WTC11 (cell line): ENCODE results near the gene MESP2. TPM values are rescaled to one million over a fixed set of nuclear protein-coding genes. Genes with fewer than 3 reads are reported as not detected.

Experiments used
- ATAC-seq: fragments of 200-7000 bp; cut with Tn5 transposase; 2 replicates; pipeline ENCODE4 v1.10.0; 2021; ENCODE audit warnings: mild to moderate bottlenecking, moderate library complexity
- CTCF ChIA-PET: fragments of 300-600 bp; sonication (Branson Sonifier 250); formaldehyde crosslinking; loops from one replicate; lab custom pipeline; 2021; ENCODE audit warnings: antibody characterized with exemption; lab: Charles Lee
- POLR2A ChIA-PET: fragments of 350-600 bp; sonication (Branson Sonifier 250); formaldehyde crosslinking; loops from one replicate; lab custom pipeline; 2021; ENCODE audit warnings: antibody characterized with exemption; lab: Charles Lee
- DNase-seq: peaks from one replicate; pipeline ENCODE4 v3.0.0; 2021; ENCODE audit warnings: low spot score
- H3K27ac Mint-ChIP-seq: 2 replicates; pipeline ENCODE4 v1.8.0; 2021; ENCODE audit warnings: mixed read lengths
- H3K27me3 Mint-ChIP-seq: 2 replicates; pipeline ENCODE4 v1.8.0; 2021; ENCODE audit warnings: low read depth, mild to moderate bottlenecking, moderate library complexity, mixed read lengths
- H3K36me3 Mint-ChIP-seq: 2 replicates; pipeline ENCODE4 v1.8.0; 2021; ENCODE audit warnings: mixed read lengths
- H3K4me1 Mint-ChIP-seq: 2 replicates; pipeline ENCODE4 v1.8.0; 2022; ENCODE audit warnings: mixed read lengths
- H3K4me3 Mint-ChIP-seq: 2 replicates; pipeline ENCODE4 v1.8.0; 2021; ENCODE audit warnings: mild to moderate bottlenecking, moderate library complexity, mixed read lengths
- H3K9me3 Mint-ChIP-seq: 2 replicates; pipeline ENCODE4 v1.8.0; 2021; ENCODE audit warnings: mixed read lengths
- ATF1 ChIP-seq: sonication (generic); formaldehyde crosslinking; IDR thresholded peaks from 2 replicates; pipeline ENCODE4 v1.8.1; 2023; ENCODE audit warnings: mild to moderate bottlenecking, moderate library complexity, missing genetic modification reagents
- GABPB1 ChIP-seq: sonication (generic); formaldehyde crosslinking; IDR thresholded peaks from 2 replicates; pipeline ENCODE4 v1.8.1; 2023; ENCODE audit warnings: mild to moderate bottlenecking, missing genetic modification reagents
- HMGA2 ChIP-seq: fragments of 250-450 bp; sonication (Bioruptor Pico); IDR thresholded peaks from 2 replicates; pipeline ENCODE4 v1.4.0; 2021; ENCODE audit warnings: mild to moderate bottlenecking, moderate library complexity
- KAT7 ChIP-seq: sonication (generic); formaldehyde crosslinking; IDR thresholded peaks from 2 replicates; pipeline ENCODE4 v1.8.1; 2023; ENCODE audit warnings: missing genetic modification reagents, mild to moderate bottlenecking, borderline replicate concordance
- SMAD4 ChIP-seq: sonication (generic); formaldehyde crosslinking; IDR thresholded peaks from 2 replicates; pipeline ENCODE4 v1.8.0; 2022; ENCODE audit warnings: mild to moderate bottlenecking, missing genetic modification reagents
- TCF7 ChIP-seq: sonication (generic); formaldehyde crosslinking; IDR thresholded peaks from 2 replicates; pipeline ENCODE4 v1.8.0; 2022; ENCODE audit warnings: mild to moderate bottlenecking, low read depth, missing genetic modification reagents, moderate library complexity
- ZNF317 ChIP-seq: sonication (generic); formaldehyde crosslinking; IDR thresholded peaks from 2 replicates; pipeline ENCODE4 v1.8.1; 2023; ENCODE audit warnings: low read depth, mild to moderate bottlenecking, moderate library complexity, missing genetic modification reagents, borderline replicate concordance
- total RNA-seq: library from RNA; stranded (reverse); gene quantifications from 3 replicates; pipeline ENCODE4 v1.2.3, GENCODE V29; 2021
- TF ChIP-seq, protein P1 (sequence below): sonication (generic); formaldehyde crosslinking; IDR thresholded peaks from 2 replicates; pipeline ENCODE4 v1.8.0; 2023; ENCODE audit warnings: missing genetic modification reagents, mild to moderate bottlenecking, borderline replicate concordance
- TF ChIP-seq, protein P2 (sequence below): fragments of 250-450 bp; sonication (Bioruptor Pico); IDR thresholded peaks from 2 replicates; pipeline ENCODE4 v2.1.2; 2022; ENCODE audit warnings: mild to moderate bottlenecking, moderate library complexity
- TF ChIP-seq, protein P3 (sequence below): sonication (generic); formaldehyde crosslinking; IDR thresholded peaks from 2 replicates; pipeline ENCODE4 v1.8.0; 2022; ENCODE audit warnings: mild to moderate bottlenecking, missing genetic modification reagents
- TF ChIP-seq, protein P4 (sequence below): sonication (generic); formaldehyde crosslinking; IDR thresholded peaks from 2 replicates; pipeline ENCODE4 v1.8.0; 2022; ENCODE audit warnings: mild to moderate bottlenecking, missing genetic modification reagents
- TF ChIP-seq, protein P5 (sequence below): sonication (generic); formaldehyde crosslinking; IDR thresholded peaks from 2 replicates; pipeline ENCODE4 v1.8.1; 2023; ENCODE audit warnings: mild to moderate bottlenecking, moderate library complexity, missing genetic modification reagents
- TF ChIP-seq, protein P6 (sequence below): sonication (generic); formaldehyde crosslinking; IDR thresholded peaks from 2 replicates; pipeline ENCODE4 v1.8.1; 2022; ENCODE audit warnings: mild to moderate bottlenecking, missing genetic modification reagents, moderate library complexity, borderline replicate concordance

The MESP2 gene
- total RNA-seq, 1 experiment from 2014 or later = 0.68 TPM

DNA sequence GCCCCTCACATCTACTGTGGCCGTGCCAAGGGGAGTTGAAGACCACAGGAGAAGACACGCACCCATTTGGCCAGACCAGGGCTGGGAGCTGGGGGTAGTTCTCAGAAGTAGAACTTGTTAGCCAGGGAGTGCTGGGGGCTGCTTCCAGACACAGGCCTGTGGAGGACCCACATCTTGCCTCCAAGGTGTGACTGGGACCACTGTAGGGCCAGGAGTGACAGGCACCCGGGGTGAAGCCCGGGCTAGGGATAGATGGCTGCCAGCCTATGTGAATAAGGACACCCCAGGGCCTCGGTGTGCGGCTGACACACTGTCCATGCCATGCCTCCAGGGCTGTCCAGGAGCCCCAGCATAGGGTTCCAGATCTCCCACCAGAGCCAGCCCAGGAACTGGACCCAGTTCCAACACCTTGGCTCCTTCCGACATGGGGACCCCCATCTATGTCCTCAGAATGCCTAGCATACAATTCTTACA, 36.8 kb downstream of the MESP2 start:
- Mint-ChIP-seq H3K4me3 (no peak overlapping the region), H3K9me3 (peaks cover 10% of the 10 kb centered on the region), H3K27ac (no peak overlapping the region), H3K4me1 (0 out of 2 replicates have a peak, but pooled peaks cover 10% of the 10 kb centered on the region), H3K27me3 (peaks cover 36% of the 10 kb centered on the region), H3K36me3 (peaks cover 10% of the 10 kb centered on the region)
- TF ChIP-seq ATF1 (CRISPR knock-in tag) = no peak
- TF ChIP-seq HMGA2 = no peak
- TF ChIP-seq, protein P1, sequence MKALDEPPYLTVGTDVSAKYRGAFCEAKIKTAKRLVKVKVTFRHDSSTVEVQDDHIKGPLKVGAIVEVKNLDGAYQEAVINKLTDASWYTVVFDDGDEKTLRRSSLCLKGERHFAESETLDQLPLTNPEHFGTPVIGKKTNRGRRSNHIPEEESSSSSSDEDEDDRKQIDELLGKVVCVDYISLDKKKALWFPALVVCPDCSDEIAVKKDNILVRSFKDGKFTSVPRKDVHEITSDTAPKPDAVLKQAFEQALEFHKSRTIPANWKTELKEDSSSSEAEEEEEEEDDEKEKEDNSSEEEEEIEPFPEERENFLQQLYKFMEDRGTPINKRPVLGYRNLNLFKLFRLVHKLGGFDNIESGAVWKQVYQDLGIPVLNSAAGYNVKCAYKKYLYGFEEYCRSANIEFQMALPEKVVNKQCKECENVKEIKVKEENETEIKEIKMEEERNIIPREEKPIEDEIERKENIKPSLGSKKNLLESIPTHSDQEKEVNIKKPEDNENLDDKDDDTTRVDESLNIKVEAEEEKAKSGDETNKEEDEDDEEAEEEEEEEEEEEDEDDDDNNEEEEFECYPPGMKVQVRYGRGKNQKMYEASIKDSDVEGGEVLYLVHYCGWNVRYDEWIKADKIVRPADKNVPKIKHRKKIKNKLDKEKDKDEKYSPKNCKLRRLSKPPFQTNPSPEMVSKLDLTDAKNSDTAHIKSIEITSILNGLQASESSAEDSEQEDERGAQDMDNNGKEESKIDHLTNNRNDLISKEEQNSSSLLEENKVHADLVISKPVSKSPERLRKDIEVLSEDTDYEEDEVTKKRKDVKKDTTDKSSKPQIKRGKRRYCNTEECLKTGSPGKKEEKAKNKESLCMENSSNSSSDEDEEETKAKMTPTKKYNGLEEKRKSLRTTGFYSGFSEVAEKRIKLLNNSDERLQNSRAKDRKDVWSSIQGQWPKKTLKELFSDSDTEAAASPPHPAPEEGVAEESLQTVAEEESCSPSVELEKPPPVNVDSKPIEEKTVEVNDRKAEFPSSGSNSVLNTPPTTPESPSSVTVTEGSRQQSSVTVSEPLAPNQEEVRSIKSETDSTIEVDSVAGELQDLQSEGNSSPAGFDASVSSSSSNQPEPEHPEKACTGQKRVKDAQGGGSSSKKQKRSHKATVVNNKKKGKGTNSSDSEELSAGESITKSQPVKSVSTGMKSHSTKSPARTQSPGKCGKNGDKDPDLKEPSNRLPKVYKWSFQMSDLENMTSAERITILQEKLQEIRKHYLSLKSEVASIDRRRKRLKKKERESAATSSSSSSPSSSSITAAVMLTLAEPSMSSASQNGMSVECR (CRISPR knock-in tag) = no peak
- TF ChIP-seq GABPB1 = no peak
- TF ChIP-seq, protein P2, sequence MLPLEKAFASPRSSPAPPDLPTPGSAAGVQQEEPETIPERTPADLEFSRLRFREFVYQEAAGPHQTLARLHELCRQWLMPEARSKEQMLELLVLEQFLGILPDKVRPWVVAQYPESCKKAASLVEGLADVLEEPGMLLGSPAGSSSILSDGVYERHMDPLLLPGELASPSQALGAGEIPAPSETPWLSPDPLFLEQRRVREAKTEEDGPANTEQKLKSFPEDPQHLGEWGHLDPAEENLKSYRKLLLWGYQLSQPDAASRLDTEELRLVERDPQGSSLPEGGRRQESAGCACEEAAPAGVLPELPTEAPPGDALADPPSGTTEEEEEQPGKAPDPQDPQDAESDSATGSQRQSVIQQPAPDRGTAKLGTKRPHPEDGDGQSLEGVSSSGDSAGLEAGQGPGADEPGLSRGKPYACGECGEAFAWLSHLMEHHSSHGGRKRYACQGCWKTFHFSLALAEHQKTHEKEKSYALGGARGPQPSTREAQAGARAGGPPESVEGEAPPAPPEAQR (CRISPR knock-in tag) = no peak
- TF ChIP-seq, protein P3, sequence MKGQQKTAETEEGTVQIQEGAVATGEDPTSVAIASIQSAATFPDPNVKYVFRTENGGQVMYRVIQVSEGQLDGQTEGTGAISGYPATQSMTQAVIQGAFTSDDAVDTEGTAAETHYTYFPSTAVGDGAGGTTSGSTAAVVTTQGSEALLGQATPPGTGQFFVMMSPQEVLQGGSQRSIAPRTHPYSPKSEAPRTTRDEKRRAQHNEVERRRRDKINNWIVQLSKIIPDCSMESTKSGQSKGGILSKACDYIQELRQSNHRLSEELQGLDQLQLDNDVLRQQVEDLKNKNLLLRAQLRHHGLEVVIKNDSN = no peak
- TF ChIP-seq KAT7 (CRISPR knock-in tag) = no peak
- no peak for TF ChIP-seq ZNF317 (CRISPR knock-in tag)
- TF ChIP-seq, protein P4, sequence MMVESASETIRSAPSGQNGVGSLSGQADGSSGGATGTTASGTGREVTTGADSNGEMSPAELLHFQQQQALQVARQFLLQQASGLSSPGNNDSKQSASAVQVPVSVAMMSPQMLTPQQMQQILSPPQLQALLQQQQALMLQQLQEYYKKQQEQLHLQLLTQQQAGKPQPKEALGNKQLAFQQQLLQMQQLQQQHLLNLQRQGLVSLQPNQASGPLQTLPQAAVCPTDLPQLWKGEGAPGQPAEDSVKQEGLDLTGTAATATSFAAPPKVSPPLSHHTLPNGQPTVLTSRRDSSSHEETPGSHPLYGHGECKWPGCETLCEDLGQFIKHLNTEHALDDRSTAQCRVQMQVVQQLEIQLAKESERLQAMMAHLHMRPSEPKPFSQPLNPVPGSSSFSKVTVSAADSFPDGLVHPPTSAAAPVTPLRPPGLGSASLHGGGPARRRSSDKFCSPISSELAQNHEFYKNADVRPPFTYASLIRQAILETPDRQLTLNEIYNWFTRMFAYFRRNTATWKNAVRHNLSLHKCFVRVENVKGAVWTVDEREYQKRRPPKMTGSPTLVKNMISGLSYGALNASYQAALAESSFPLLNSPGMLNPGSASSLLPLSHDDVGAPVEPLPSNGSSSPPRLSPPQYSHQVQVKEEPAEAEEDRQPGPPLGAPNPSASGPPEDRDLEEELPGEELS (CRISPR knock-in tag) = no peak
- TF ChIP-seq SMAD4 (CRISPR knock-in tag) = no peak
- TF ChIP-seq TCF7 (CRISPR knock-in tag) = no peak
- TF ChIP-seq, protein P5, sequence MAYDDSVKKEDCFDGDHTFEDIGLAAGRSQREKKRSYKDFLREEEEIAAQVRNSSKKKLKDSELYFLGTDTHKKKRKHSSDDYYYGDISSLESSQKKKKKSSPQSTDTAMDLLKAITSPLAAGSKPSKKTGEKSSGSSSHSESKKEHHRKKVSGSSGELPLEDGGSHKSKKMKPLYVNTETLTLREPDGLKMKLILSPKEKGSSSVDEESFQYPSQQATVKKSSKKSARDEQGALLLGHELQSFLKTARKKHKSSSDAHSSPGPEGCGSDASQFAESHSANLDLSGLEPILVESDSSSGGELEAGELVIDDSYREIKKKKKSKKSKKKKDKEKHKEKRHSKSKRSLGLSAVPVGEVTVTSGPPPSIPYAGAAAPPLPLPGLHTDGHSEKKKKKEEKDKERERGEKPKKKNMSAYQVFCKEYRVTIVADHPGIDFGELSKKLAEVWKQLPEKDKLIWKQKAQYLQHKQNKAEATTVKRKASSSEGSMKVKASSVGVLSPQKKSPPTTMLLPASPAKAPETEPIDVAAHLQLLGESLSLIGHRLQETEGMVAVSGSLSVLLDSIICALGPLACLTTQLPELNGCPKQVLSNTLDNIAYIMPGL (CRISPR knock-in tag) = no peak
- ATAC-seq = no peak
- ChIA-PET POLR2A (no interaction called here), CTCF (interaction anchor here (0.6 kb wide), 1 partner anchor 40 kb away, joined by 7 read pairs; no protein-coding TSS in a partner anchor)
- DNase-seq = no peak

DNA sequence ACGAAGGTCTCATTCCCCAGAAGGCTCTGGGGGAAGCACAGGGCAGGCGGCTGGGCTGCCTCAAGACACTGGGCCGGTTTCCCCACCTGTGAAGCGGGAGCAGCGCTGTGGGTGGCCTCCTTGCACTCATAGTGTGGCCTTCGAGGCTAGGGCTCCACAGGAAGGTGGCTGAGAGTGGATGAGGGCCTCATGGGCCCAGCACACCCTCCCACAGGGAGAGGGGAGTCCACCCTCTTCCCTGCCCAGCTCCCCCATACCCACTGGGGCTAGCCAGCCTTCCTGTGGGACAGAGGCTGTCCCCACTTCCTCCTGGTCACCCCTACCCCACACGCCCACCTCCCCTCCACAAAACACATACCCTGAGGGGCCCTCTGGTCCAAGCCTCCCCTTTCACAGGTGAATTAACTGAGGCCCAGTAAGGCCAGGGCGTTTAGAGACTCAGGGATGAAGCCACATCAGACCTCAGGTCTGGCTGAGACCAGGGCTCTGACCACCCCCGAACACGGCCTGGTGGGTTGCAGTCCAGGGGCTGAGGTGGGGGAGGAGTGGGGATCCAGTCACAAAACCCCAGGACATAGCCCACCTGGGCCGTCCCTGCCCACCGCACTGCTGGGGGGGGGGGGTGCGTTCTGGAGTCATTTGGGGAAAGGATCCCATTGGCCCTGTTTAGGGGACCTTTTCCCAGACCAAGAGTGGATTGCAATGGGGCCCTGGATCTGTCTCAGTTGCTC, 37.4 kb downstream of the MESP2 start:
- TF ChIP-seq, protein P6, sequence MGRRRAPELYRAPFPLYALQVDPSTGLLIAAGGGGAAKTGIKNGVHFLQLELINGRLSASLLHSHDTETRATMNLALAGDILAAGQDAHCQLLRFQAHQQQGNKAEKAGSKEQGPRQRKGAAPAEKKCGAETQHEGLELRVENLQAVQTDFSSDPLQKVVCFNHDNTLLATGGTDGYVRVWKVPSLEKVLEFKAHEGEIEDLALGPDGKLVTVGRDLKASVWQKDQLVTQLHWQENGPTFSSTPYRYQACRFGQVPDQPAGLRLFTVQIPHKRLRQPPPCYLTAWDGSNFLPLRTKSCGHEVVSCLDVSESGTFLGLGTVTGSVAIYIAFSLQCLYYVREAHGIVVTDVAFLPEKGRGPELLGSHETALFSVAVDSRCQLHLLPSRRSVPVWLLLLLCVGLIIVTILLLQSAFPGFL = no peak
- 0 out of 2 replicates have a peak, but pooled peaks have one; percentile 14 for TF ChIP-seq GABPB1
- no peak for DNase-seq
- ChIA-PET POLR2A (no interaction called here), CTCF (interaction anchor here (0.6 to 1.6 kb wide), 5 partner anchors 41 to 140 kb away, joined by 5 to 10 read pairs (median 5); no protein-coding TSS in a partner anchor)
- Mint-ChIP-seq H3K4me3 (peak overlapping the region; percentile 35; the same call in 1 of the 2 replicates), H3K9me3 (peaks cover 10% of the 10 kb centered on the region), H3K36me3 (peaks cover 10% of the 10 kb centered on the region), H3K27me3 (peaks cover 36% of the 10 kb centered on the region), H3K4me1 (0 out of 2 replicates have a peak, but pooled peaks cover 10% of the 10 kb centered on the region), H3K27ac (no peak overlapping the region)
- no peak for ATAC-seq
